ENCODE data around the gene MMP15. TPM values are rescaled to one million over a fixed set of nuclear protein-coding genes. Genes with fewer than 3 reads are reported as not detected.
A peak's percentile ranks its signal among the peaks of the same experiment; 100 is the strongest.

The MMP15 gene
- total and polyA plus RNA-seq, 2 of the 13 experiments (the other 11 are each of a cell fraction or from before 2014, with no cell fraction given): 35.2 to 44.9 TPM

DNA sequence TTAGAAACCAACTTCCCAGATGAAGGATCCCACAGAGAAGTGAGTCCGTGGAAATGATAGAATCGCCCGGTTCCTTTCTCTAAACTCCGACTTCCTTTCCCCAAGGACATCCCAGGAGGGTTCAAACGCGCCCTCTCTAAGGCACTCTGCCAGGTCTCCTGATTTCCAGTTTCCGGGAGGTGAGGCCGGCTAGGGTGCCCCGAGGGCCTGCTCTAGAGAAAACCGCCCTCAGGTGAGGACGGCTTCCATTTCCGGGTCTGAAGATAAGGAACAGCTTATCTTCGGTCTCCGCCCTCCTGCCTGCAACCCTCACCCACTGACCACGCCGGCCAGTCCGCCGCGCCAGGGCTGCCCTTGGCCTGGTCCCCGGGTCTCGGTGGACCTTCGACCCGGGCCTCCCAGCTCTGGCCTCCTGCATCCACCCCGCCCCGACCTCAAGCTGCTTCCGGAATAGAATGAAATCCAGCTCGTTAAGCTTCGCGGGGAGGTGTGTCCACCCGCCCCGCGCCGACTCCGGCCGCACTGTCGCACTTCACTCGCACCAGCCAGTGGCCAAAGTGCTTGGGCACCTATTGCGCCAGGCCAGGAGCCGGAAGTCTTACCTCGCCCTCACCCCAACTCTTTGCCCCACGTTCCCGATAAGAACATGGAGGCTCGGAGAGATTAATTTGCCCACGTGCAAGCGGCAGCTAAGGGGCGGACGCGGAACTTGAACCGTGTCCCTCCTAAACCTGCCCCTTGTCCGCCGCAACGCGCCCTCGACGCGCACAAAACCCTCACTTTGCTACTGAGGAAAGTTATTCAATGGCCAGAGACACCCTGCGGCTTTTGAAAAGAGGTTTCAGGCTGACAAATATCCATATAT, 836 bp upstream of the MMP15 start (continued):
- TF ChIP-seq MAX (IDR thresholded peaks at IDR 0.05) (peak; percentile 94), MLX (CRISPR knock-in tag; IDR thresholded peaks at IDR 0.05) (peak; percentile 57; the same call in 1 of the 2 replicates), ZNF207 (IDR thresholded peaks at IDR 0.05; ENCODE audit: borderline replicate concordance) (no peak), ZNF678 (CRISPR knock-in tag; IDR thresholded peaks at IDR 0.05) (no peak; the same call in 1 of the 2 replicates), FLYWCH1 (CRISPR knock-in tag; IDR thresholded peaks at IDR 0.05) (no peak; the same call in 1 of the 2 replicates), ZKSCAN1 (IDR thresholded peaks at IDR 0.05; ENCODE audit: low read length) (no peak), ZNF382 (CRISPR knock-in tag; IDR thresholded peaks at IDR 0.05; ENCODE audit: borderline replicate concordance) (no peak), SRSF4 (IDR thresholded peaks at IDR 0.05; ENCODE audit: low read depth, low read length, poor library complexity, severe bottlenecking) (no peak), ZNF878 (CRISPR knock-in tag; IDR thresholded peaks at IDR 0.05) (peak; percentile 85), ZFP41 (CRISPR knock-in tag; IDR thresholded peaks at IDR 0.05; ENCODE audit: borderline replicate concordance) (no peak), ZNF670 (CRISPR knock-in tag; IDR thresholded peaks at IDR 0.05; ENCODE audit: borderline replicate concordance) (peak; percentile 92), MYPOP (CRISPR knock-in tag; IDR thresholded peaks at IDR 0.05) (peak; percentile 92), ZNF513 (CRISPR knock-in tag; conservative IDR thresholded peaks at IDR 0.05) (no peak), CCAR2 (optimal IDR thresholded peaks at IDR 0.05; ENCODE audit: low read depth, low read length) (peak; percentile 9), CHD4 (IDR thresholded peaks at IDR 0.05; ENCODE audit: borderline replicate concordance, low read length) (no peak; the same call in 1 of the 2 replicates), ZMAT5 (CRISPR knock-in tag; IDR thresholded peaks at IDR 0.05; ENCODE audit: borderline replicate concordance, low read depth) (0 out of 2 replicates have a peak, but pooled peaks have one; percentile 29), MIER2 (CRISPR knock-in tag; IDR thresholded peaks at IDR 0.05) (0 out of 2 replicates have a peak, but pooled peaks have one; percentile 55), ZNF136 (CRISPR knock-in tag; IDR thresholded peaks at IDR 0.05; ENCODE audit: low read depth) (peak; percentile 63), ATF7-NPFF (CRISPR knock-in tag; IDR thresholded peaks at IDR 0.05; ENCODE audit: low read depth) (peak; percentile 90)
- TF ChIP-seq, protein P1, sequence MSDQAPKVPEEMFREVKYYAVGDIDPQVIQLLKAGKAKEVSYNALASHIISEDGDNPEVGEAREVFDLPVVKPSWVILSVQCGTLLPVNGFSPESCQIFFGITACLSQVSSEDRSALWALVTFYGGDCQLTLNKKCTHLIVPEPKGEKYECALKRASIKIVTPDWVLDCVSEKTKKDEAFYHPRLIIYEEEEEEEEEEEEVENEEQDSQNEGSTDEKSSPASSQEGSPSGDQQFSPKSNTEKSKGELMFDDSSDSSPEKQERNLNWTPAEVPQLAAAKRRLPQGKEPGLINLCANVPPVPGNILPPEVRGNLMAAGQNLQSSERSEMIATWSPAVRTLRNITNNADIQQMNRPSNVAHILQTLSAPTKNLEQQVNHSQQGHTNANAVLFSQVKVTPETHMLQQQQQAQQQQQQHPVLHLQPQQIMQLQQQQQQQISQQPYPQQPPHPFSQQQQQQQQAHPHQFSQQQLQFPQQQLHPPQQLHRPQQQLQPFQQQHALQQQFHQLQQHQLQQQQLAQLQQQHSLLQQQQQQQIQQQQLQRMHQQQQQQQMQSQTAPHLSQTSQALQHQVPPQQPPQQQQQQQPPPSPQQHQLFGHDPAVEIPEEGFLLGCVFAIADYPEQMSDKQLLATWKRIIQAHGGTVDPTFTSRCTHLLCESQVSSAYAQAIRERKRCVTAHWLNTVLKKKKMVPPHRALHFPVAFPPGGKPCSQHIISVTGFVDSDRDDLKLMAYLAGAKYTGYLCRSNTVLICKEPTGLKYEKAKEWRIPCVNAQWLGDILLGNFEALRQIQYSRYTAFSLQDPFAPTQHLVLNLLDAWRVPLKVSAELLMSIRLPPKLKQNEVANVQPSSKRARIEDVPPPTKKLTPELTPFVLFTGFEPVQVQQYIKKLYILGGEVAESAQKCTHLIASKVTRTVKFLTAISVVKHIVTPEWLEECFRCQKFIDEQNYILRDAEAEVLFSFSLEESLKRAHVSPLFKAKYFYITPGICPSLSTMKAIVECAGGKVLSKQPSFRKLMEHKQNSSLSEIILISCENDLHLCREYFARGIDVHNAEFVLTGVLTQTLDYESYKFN (CRISPR knock-in tag; conservative IDR thresholded peaks at IDR 0.05): peak; percentile 99

Data from HepG2 (cell line).